8988T (cell line): ENCODE measurements around the gene EYA2.
"Not testable (repeated sequence)": the region's sequence is repeated elsewhere in the genome, so short reads cannot be mapped to it uniquely, and the experiment has no call there.

Experiments
- DNase-seq: peaks from one replicate; pipeline ENCODE4 v3.0.0; 2011

The EYA2 gene

DNA sequence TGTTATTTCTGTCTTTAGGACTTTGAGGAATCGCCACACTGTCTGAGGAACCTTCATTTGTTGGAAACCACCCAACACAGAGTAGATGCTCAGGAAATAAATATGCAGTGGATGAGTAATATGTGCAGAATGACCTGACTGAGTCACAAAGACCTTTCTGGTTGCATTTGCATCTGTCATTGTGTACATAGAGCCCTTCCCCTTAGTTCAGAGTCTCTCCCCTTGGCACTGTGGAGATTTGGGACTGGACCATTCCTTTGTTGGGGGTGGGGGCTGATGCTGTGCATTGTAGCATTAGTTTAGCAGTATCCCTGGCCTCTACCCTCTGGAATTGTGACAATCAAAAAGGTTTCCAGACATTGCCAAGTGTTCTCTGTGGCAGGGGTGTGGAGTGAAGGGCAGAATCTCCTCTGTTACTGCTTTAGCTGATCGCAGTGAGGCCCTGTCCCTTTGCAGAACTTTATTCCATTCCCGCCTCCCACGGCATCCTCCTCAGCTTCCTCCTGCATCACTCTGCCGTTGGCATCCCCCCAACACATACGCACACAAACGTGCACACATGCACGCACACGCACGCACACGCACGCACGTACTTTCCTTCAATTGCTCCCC, 64.5 kb downstream of the EYA2 start:
- DNase-seq = peak; percentile 38

GRCh38 chr20:46959821-46960220, 65.2 kb downstream of the EYA2 start:
- DNase-seq = no peak

DNA sequence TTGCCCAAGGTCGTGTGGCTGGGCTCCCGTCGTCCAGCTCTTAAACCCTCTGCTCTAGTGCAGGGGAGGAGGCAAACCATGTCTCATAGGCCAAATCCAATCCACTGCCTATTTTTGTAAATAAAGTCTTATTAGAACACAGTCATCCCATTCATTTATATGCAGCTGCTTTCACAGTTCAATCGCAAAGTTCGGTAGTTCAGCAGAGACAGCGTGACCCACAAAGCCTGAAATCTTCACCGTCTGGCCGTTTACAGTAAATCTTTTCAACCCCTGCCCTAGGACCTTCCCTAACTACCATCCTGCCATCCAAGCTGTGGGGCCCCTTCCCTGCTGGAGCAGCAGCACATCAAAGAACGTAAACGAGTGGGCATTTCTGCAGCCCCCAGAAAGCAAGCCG, 65.9 kb downstream of the EYA2 start:
- DNase-seq = no peak

DNA sequence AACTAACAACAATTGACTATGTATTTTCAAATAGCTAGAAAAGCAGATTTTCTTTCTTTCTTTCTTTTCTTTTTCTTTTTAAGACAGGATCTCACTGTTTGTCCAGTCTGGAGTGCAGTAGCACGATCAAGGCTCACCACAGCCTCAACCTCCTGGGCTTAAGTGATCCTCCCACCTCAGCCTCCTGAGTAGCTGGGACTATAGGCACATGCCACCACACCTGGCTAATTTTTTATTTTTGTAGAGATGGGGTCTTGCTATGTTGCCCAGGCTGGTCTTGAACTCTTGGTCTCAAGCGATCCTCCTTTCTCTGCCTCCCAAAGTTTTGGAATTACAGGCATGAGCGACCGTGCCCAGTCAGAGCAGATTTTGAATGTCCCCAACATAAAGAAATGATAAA, 67.3 kb downstream of the EYA2 start:
- DNase-seq = not testable (repeated sequence)

DNA sequence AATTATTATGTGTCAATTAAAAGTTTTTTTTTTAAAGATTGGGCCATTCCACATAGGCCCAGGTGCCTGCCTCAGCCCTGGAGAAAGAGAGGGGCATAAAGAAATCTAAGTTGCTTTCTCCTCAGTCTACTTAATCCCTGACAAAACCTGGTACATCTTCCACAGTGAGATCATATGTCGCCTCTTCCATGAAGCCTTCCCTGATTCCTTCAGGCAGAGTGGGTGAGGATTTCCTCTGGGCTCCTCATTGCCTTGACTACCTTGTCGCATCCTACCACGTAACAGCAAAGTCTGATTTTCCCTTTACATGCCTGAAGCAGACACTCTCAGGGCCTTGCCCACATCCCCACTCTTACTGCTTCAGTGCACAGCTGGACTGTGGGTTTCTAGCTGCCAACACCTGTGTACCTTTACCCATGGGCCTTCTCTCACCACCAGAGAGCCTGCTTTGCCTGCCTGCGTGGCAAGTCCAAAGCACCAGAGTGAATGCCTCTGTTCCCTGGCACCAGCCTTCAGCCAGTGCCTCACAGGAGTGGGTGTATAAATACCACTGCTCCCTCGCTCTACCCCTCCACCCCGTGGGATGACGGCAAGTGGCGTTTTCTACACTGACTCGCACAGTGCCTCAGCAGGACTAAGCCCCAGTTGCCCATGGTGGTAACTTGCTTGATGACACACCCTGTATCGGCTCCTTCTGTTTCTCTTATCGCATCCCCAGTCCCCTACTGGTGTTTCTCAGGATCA, 68.0 kb downstream of the EYA2 start:
- DNase-seq = no peak

- no peak for DNase-seq
These were observed 68.5 kb downstream of the EYA2 start for GRCh38 chr20:46963196-46963529.

GRCh38 chr20:46963758-46964617, 69.3 kb downstream of the EYA2 start:
- no peak for DNase-seq

DNA sequence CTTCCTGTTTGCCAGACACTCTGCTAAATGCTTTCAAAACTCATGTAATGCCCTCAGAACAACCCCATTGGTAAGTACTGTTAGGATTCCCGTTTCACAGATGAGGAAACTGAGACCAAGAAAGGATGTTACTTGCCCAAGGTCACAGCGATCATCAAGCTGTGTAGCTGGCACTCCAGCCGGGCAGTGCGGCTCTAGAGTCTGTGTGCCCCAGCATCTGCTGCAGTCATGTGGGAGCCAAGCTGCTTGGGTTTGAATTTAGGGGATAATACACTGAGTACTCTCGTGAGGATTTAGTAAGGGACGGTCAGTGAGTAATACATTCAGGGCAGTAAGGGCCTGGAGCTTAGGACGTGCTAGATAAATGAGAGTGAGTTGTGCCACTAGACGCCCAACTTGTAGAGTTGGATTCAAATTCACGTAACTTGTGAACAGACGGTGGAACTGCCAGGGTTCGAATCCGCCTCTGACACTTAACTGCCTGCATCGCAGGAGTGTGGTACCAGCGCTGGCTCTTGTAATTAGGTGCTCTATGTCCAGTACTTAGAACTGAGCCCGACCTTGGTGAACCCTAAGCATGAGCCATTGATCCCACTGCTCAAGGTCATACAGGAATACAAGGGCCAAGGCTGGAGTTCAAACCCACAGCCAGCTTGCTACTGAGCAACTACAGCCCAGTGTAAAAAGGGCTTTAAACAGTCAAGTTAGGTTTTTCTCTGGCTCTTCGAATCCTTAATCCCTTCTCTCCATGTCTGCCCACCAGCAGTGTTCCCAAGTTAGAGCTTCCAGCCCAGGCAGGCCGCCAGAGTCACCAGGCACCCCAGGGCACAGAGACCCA, 70.2 kb downstream of the EYA2 start:
- DNase-seq = no peak

GRCh38 chr20:46965477-46965876, 70.8 kb downstream of the EYA2 start:
- DNase-seq = no peak

DNA sequence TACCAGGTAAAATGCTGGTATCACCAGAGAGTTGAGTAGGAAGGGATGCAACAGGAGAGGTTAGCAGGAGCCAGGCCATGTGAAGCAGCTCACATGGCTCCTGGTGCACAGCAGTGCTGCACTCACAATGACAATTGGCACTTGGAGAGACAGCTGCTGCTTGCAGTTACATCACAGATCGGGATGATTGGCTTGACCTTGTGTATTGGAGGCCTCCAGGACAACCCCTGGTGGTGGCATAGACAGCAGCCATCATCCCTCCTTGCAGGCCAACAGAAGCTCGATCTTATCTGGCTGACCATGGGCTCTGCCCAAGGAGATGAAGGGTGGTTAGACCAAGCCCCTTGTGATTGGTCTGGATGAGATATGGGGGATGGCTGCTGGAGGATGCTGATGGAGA, 73.0 kb downstream of the EYA2 start:
- DNase-seq = no peak

DNA sequence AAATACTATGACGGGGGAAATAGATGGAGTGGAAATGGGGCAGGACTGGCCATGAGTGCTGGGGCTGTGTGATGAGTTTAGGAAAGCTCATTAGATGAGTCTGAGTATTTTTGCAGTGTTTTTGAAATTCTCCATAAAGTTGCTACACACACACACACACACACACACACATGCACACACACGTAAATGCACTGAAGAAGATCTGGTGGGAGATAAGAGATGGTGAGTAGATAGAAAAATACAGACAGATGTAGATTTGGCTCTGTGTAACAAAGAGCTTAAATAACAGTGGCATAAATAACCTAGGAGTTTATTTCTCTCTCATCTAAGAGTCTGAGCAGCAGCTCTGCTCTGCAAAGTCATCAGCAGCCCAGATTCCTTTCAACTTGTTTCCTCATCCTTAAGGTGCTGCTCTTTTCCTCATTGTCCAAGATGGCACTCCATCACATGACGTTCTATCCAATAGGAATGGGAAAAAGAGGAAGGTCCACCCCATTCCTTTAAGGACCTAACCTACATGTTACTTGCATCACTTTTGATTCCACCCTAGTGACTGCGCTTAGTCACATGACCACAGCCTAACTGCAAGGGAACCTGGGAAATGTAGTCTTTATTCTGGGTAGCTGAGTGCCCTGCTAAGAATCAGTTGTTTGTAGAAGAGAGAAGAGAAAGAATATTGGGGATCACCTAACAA, 76.4 kb downstream of the EYA2 start:
- DNase-seq = peak; percentile 35

GRCh38 chr20:46973766-46974165, 79.1 kb downstream of the EYA2 start:
- no peak for DNase-seq

DNA sequence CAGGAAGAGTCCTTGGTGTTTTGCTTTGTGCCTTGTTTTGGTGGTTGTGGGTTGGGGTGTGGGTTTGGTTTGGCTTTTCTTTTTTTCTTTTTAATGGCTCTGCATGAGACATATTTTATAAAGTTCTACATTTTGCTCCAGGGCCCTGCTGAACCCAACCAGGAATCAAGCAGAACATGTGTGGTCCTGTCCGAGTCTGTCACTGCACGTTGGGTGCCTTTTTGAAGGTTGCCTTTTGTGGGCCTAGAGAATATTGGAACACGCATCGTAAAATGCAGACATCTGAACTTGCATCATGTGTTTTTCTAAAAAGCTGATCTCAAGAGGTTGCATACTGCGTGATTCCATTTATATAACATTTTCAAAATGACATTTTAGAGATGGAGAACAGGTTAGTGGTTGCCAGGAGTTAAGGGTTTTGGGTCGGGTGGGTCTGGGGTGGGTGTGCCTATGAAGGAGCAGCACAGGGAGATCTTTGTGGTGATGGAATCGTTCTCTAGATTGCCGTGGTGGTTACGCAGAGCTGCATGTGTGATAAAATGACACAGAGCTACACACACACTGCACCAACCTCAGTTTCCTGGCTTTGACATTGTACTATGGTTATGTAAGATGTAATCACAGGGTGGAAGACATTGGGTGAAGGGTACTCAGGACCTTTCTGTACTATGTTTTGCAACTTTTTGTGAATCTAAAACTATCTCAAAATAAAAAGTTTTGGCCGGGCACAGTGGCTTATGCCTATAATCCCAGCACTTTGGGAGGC, 80.2 kb downstream of the EYA2 start:
- DNase-seq = no peak

- DNase-seq = no peak
These were observed 81.3 kb downstream of the EYA2 start for GRCh38 chr20:46975976-46976375.

GRCh38 chr20:46977204-46977603, 82.6 kb downstream of the EYA2 start:
- DNase-seq = no peak

GRCh38 chr20:46977909-46978588, 83.4 kb downstream of the EYA2 start:
- DNase-seq = no peak

DNA sequence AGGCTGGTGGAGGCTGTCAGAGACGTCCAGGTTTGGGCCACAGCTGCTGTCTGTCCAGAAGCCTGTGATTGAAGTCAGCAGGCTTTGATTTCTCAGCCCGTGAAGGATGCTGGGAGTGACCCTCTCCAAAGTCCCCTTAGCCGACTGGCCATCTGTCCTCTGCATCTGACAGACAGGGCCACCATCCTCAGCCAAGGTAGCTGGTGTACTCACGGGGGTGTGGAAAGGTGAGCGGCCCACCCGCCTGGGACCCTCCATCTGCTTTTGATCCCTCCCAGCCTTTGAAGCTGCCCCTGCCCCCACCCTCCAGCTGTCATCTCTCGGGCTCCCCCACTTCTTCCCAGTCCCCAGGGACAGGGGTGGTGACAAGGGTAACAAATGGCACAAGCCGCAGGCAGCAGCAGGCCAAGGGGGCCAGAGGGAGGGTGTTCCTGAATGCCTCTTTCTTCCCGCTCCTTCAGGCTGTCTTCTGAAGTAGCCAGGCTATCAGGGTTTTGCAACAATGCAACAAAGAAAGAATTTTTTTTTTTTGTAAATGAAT, 84.4 kb downstream of the EYA2 start:
- no peak for DNase-seq

DNA sequence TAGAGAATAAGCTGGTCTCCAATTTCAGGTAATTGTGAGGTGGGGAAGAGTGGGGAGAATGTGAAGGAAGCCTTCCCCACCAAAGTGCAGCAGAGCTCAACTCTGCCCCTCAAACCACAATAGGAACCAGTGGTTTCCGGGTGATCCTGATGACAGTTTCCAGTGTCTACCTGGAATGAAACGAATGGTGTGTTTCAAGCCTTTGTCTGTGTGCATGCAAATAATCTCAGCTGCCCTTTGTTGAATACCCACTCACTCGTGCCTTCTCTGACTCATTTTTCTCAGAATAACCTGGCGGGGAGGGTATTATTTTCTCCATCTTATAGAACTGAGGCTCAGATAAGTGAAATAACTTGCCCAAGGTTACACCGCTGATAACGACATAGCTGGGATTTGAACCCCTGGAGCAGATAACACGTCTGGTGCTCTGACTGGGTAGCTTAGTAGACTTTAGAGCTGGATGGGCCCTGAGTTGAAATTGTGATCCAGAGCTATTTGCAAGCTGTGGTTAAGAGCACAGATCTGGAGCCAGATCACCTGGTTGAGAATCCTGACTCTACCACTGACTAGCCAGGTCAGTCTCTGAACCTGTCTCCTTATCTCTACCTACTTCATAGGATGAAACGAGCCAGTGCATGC, 85.1 kb downstream of the EYA2 start:
- no peak for DNase-seq

- DNase-seq = no peak
These were observed 86.5 kb downstream of the EYA2 start for GRCh38 chr20:46981184-46981583.

DNA sequence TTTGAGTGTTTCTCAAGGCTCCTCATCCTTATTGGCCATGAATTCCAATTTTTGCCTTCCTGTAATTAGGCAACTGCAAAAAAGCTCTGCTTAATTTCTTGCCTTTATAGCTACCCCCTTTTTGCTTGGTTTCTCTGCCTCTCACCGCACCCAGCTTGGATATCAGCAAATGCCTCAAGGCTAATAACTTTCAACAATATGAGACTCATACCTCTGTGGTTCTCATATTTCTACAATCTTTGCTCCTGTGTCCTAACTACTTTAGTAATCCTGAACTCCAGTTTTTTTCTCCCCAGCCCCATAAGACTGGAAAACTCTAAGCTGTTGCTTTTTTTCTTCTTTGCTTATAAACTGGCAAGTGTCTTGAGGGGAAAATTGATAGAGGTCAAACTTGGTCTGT, 88.8 kb downstream of the EYA2 start:
- DNase-seq = no peak
